ENCODE results near the gene CPHXL2.

GRCh38 chr16:75676909-75677308, at the start of gene CPHXL2:
- TF ChIP-seq CTCF (IDR thresholded peaks at IDR 0.05) (no peak), EZH2 (IDR thresholded peaks at IDR 0.05; ENCODE audit: borderline replicate concordance, insufficient read depth, low read depth, low read length, poor library complexity, severe bottlenecking) (no peak)

Data from B cell (primary cell).